ENCODE measurements around the gene DIS3L2. TPM values are rescaled to one million over a fixed set of nuclear protein-coding genes. Genes with fewer than 3 reads are reported as not detected.
A peak's percentile ranks its signal among the peaks of the same experiment; 100 is the strongest.

DIS3L2 gene
- total RNA-seq, 1 donor from 2014 or later, result 11.8 TPM

DNA sequence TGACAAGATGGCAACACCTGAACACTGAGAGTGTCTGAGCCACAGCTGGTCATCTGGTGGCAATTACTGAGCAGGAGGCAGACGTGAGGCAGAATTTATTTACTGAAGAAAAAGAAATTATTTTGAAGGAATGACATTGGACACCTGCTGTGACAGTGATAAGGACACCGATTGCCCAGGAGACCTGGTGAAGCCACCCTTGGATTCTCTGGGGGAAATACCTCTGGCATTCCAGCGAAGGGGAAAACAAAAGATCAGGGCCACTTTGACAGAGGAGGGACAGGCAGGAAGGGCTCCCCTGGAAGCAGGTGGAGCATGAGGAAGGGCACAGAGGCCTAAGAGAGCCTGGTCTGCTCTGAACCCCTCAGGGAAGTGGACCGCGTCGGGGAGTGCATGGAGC lies 331.7 kb downstream of the DIS3L2 start:
- no peak for DNase-seq (ENCODE audit: low read depth)
- TF ChIP-seq, protein P1, sequence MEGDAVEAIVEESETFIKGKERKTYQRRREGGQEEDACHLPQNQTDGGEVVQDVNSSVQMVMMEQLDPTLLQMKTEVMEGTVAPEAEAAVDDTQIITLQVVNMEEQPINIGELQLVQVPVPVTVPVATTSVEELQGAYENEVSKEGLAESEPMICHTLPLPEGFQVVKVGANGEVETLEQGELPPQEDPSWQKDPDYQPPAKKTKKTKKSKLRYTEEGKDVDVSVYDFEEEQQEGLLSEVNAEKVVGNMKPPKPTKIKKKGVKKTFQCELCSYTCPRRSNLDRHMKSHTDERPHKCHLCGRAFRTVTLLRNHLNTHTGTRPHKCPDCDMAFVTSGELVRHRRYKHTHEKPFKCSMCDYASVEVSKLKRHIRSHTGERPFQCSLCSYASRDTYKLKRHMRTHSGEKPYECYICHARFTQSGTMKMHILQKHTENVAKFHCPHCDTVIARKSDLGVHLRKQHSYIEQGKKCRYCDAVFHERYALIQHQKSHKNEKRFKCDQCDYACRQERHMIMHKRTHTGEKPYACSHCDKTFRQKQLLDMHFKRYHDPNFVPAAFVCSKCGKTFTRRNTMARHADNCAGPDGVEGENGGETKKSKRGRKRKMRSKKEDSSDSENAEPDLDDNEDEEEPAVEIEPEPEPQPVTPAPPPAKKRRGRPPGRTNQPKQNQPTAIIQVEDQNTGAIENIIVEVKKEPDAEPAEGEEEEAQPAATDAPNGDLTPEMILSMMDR (IDR thresholded peaks at IDR 0.05; ENCODE audit: insufficient read depth, low read length, severe bottlenecking), result no peak
- Histone ChIP-seq H3K4me3 (ENCODE audit: low read depth, low read length) (no peak overlapping the region), H3K36me3 (ENCODE audit: control insufficient read depth, insufficient read depth, low read length) (no peaks in the 10 kb centered on the region), H3K27me3 (ENCODE audit: control insufficient read depth, insufficient read depth, low read length) (no peaks in the 10 kb centered on the region)
- FAIRE-seq, result no peak

DNA sequence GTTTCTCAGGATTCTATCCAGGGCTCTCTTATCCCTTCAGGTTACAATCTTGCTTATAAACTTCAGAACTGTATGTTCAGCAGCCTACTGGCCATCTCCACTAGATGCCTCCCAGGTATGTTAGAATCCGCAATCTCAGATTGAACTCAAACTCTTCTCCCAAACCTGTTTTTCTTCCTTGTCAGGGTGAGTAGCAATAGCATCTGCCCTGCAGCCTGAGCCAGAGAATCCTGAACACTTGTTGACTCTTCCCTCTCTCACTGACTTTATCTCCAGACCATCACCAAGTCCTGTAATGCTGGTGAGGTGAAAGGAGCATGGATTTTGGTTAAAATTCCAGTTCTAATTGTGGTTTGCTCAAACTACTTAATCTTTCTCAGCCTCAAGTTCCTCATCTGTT lies 334.5 kb downstream of the DIS3L2 start:
- no peak for DNase-seq (ENCODE audit: low read depth)
- no peak for FAIRE-seq
- H3K4me3 ChIP-seq (ENCODE audit: low read depth, low read length), result no peak overlapping the region
- H3K36me3 ChIP-seq (ENCODE audit: control insufficient read depth, insufficient read depth, low read length), result no peaks in the 10 kb centered on the region
- TF ChIP-seq, protein P1 (IDR thresholded peaks at IDR 0.05; ENCODE audit: insufficient read depth, low read length, severe bottlenecking), result no peak
- H3K27me3 ChIP-seq (ENCODE audit: control insufficient read depth, insufficient read depth, low read length), result no peaks in the 10 kb centered on the region

DNA sequence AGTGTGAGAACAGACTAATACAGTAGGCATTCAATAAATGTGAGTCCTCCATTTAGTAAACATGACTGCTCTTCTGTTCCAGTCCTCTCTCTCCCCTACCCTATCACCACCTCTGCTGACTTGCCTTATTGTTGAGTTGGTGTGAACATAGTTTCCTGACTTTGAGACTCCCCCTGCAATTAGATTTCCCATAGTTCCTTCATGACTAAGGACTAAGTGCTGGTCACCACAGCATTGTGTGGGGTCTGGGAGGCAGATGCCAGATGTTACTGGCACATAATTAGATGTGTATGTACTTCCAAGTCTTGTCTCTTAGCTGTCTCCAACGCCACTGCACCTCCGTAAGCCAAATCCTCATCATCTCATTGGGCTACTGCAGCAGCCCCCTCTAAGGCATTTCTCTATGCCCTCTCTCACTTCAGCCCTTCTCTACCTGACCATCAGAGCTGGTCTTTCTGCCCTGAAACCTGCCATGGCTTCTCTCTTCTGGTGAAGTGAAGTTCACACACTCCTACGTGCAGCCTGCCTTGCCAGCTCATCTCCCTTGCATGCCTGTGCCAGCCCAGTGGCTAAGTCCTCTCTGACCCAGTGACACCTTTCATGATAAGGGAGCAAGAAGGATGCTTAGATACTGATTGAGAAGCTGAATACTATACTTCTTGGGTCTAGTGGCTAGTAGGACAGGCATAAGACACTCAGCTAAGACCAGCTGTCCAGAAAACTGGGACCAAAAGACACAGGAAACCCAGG lies 335.4 kb downstream of the DIS3L2 start:
- Histone ChIP-seq H3K27me3 (ENCODE audit: control insufficient read depth, insufficient read depth, low read length) (no peaks in the 10 kb centered on the region), H3K4me3 (ENCODE audit: low read depth, low read length) (no peak overlapping the region), H3K36me3 (ENCODE audit: control insufficient read depth, insufficient read depth, low read length) (no peaks in the 10 kb centered on the region)
- no peak for FAIRE-seq
- DNase-seq (ENCODE audit: low read depth), result peak; percentile 64
- TF ChIP-seq, protein P1 (IDR thresholded peaks at IDR 0.05; ENCODE audit: insufficient read depth, low read length, severe bottlenecking), result no peak

DNA sequence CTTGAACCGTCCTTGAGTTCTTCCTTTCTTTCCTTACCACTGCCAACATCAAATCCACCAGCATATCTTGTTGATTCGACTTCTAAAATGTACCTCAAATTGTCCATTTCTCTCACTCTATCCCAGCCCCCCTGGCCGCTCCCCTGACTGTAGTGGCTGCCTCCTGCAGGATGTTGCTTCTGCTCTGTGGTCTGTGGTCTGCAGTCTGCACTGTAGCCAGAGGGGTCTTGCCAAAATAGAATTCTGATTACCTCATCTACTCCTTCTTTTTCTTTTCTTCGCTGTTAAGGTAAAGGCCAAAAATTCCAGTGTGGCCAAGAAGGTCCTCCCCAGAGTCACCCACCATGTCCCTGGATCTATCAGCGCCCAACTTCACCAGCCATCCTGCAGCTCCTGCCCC lies 337.6 kb downstream of the DIS3L2 start:
- TF ChIP-seq, protein P1 (IDR thresholded peaks at IDR 0.05; ENCODE audit: insufficient read depth, low read length, severe bottlenecking), result no peak
- Histone ChIP-seq H3K27me3 (ENCODE audit: control insufficient read depth, insufficient read depth, low read length) (no peaks in the 10 kb centered on the region), H3K4me3 (ENCODE audit: low read depth, low read length) (no peak overlapping the region), H3K36me3 (ENCODE audit: control insufficient read depth, insufficient read depth, low read length) (no peaks in the 10 kb centered on the region)
- no peak for FAIRE-seq
- DNase-seq (ENCODE audit: low read depth), result no peak

DNA sequence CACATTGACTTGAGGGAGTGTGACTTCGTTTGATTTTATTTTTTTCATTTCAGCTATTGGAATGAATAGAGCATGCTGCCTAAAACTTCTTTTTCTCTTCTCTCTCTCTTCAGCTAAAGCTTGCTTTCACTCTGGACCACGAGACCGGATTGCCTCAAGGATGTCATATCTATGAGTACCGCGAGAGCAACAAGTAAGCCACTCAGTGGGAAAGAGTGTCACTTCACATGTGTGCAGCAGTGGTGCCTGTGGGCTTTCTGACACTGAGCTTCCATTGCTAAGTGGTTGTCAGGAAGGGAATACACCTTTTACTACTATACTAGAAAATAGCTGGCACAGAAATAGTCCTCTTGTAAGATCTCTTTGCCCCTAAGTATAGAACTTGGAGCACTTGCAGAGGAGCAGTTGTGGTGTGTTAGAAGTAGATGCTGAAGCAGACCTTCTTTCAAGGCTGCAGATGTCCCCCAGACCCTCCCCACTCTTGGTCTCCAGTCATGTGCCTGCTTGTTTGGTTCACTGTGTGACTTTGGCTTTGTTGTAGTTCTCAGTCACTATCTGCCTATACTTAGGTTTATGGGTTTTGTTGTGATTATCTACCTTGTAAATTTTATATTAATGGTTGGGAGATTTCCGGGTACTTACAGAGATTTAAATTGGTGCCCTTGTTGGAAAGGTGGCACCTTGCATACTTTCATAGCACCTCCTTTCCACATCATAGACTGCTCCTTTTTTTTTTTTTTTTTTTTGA lies 338.6 kb downstream of the DIS3L2 start:
- TF ChIP-seq, protein P1 (IDR thresholded peaks at IDR 0.05; ENCODE audit: insufficient read depth, low read length, severe bottlenecking), result no peak
- no peaks in the 10 kb centered on the region for H3K36me3 ChIP-seq (ENCODE audit: control insufficient read depth, insufficient read depth, low read length)
- no peaks in the 10 kb centered on the region for H3K27me3 ChIP-seq (ENCODE audit: control insufficient read depth, insufficient read depth, low read length)
- DNase-seq (ENCODE audit: low read depth) (no peak), FAIRE-seq (peak; percentile 77)
- no peak overlapping the region for H3K4me3 ChIP-seq (ENCODE audit: low read depth, low read length)

Measured in bronchial epithelial cell (primary cell).